SK-N-SH treated with all-trans-retinoic acid at 6 μM for 48 hours (cell line): Measurements from ENCODE around the gene DNAL4.

Source experiments
- CSDC2 ChIP-seq: fragments of 250-450 bp; sonication (Bioruptor Pico); IDR thresholded peaks from 2 replicates; pipeline ENCODE4 v1.5.0; 2020; ENCODE audit warnings: mild to moderate bottlenecking, moderate library complexity
- RARB ChIP-seq: fragments of 250-450 bp; sonication (Bioruptor Pico); IDR thresholded peaks from 2 replicates; pipeline ENCODE4 v1.8.0; 2021; ENCODE audit warnings: mild to moderate bottlenecking, moderate library complexity
- TCF4 ChIP-seq: fragments of 250-450 bp; sonication (Bioruptor Pico); IDR thresholded peaks from 2 replicates; pipeline ENCODE4 v1.8.0; 2021; ENCODE audit warnings: mild to moderate bottlenecking, moderate library complexity, borderline replicate concordance
- TF ChIP-seq, protein P1 (sequence below): fragments of 250-450 bp; sonication (Bioruptor Pico); IDR thresholded peaks from 2 replicates; pipeline ENCODE4 v1.5.1; 2021; ENCODE audit warnings: mild to moderate bottlenecking, moderate library complexity
- TF ChIP-seq, protein P2 (sequence below): fragments of 250-450 bp; sonication (Bioruptor Pico); IDR thresholded peaks from 2 replicates; pipeline ENCODE4 v1.8.0; 2020; ENCODE audit warnings: mild to moderate bottlenecking, moderate library complexity, borderline replicate concordance

DNA sequence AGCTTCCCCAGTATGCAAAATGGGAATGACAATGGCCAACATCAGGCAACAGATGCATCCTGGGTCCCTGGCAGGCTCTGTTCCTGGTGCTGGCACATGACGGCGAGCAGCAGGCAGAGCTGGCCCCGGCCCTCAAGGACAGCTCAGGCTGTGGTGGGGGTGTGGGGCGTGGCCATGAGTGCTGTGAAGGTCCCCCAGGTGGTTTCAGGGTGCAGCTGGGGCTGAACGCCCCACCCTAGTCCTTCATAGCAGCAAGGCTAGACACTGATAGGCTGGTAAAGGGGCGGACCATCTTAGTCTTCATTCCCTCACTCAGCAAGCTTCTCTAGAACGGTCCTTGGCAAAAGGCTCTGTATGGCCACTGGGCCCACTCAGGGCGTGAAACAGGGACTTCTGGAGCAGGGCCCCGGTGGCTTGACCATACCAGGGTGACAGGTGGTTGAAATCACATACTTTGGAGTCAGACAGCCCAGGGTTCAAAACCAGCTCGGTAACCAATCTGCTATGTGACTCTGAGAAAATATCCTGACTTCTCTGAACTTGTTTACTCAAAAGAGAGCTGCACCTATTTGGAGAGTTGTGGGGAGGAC lies 34.8 kb upstream of the DNAL4 start:
- TF ChIP-seq, protein P1, sequence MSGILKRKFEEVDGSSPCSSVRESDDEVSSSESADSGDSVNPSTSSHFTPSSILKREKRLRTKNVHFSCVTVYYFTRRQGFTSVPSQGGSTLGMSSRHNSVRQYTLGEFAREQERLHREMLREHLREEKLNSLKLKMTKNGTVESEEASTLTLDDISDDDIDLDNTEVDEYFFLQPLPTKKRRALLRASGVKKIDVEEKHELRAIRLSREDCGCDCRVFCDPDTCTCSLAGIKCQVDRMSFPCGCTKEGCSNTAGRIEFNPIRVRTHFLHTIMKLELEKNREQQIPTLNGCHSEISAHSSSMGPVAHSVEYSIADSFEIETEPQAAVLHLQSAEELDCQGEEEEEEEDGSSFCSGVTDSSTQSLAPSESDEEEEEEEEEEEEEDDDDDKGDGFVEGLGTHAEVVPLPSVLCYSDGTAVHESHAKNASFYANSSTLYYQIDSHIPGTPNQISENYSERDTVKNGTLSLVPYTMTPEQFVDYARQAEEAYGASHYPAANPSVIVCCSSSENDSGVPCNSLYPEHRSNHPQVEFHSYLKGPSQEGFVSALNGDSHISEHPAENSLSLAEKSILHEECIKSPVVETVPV (CRISPR knock-in tag), result no peak
- TF ChIP-seq TCF4 (CRISPR knock-in tag) (no peak), RARB (CRISPR knock-in tag) (no peak), CSDC2 (CRISPR knock-in tag) (no peak)
- TF ChIP-seq, protein P2, sequence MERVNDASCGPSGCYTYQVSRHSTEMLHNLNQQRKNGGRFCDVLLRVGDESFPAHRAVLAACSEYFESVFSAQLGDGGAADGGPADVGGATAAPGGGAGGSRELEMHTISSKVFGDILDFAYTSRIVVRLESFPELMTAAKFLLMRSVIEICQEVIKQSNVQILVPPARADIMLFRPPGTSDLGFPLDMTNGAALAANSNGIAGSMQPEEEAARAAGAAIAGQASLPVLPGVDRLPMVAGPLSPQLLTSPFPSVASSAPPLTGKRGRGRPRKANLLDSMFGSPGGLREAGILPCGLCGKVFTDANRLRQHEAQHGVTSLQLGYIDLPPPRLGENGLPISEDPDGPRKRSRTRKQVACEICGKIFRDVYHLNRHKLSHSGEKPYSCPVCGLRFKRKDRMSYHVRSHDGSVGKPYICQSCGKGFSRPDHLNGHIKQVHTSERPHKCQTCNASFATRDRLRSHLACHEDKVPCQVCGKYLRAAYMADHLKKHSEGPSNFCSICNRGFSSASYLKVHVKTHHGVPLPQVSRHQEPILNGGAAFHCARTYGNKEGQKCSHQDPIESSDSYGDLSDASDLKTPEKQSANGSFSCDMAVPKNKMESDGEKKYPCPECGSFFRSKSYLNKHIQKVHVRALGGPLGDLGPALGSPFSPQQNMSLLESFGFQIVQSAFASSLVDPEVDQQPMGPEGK (CRISPR knock-in tag), result no peak
